ENCODE results near the gene XXYLT1.

The XXYLT1 gene

GRCh38 chr3:195256639-195257453 lies 14.1 kb downstream of the XXYLT1 start:
- H3K4me1 ChIP-seq (ENCODE audit: control insufficient read depth, insufficient read depth, low read length), result peaks cover 21% of the 10 kb centered on the region
- no peaks in the 10 kb centered on the region for H3K9me3 ChIP-seq (replicated peaks; ENCODE audit: low read length)
- H3K27me3 ChIP-seq (ENCODE audit: control insufficient read depth, insufficient read depth, low read length), result no peaks in the 10 kb centered on the region
- no peaks in the 10 kb centered on the region for H3K36me3 ChIP-seq (ENCODE audit: insufficient read depth, low read length)
- H3K9ac ChIP-seq (ENCODE audit: low read depth, low read length), result no peak overlapping the region
- no peak overlapping the region for H3K4me2 ChIP-seq (ENCODE audit: low read length)
- H3K4me3 ChIP-seq (ENCODE audit: low read length), result no peak overlapping the region

GRCh38 chr3:195255571-195256501 lies 15.1 kb downstream of the XXYLT1 start:
- H3K9me3 ChIP-seq (replicated peaks; ENCODE audit: low read length), result no peaks in the 10 kb centered on the region
- no peaks in the 10 kb centered on the region for H3K36me3 ChIP-seq (ENCODE audit: insufficient read depth, low read length)
- no peak overlapping the region for H3K4me2 ChIP-seq (ENCODE audit: low read length)
- H3K4me1 ChIP-seq (ENCODE audit: control insufficient read depth, insufficient read depth, low read length), result peaks cover 21% of the 10 kb centered on the region
- H3K9ac ChIP-seq (ENCODE audit: low read depth, low read length), result no peak overlapping the region
- no peak overlapping the region for H3K4me3 ChIP-seq (ENCODE audit: low read length)
- no peaks in the 10 kb centered on the region for H3K27me3 ChIP-seq (ENCODE audit: control insufficient read depth, insufficient read depth, low read length)

GRCh38 chr3:195255176-195255500 lies 15.8 kb downstream of the XXYLT1 start:
- no peak overlapping the region for H3K9ac ChIP-seq (ENCODE audit: low read depth, low read length)
- no peaks in the 10 kb centered on the region for H3K9me3 ChIP-seq (replicated peaks; ENCODE audit: low read length)
- no peaks in the 10 kb centered on the region for H3K36me3 ChIP-seq (ENCODE audit: insufficient read depth, low read length)
- peaks cover 17% of the 10 kb centered on the region for H3K4me1 ChIP-seq (ENCODE audit: control insufficient read depth, insufficient read depth, low read length)
- H3K4me3 ChIP-seq (ENCODE audit: low read length), result no peak overlapping the region
- H3K4me2 ChIP-seq (ENCODE audit: low read length), result no peak overlapping the region
- H3K27me3 ChIP-seq (ENCODE audit: control insufficient read depth, insufficient read depth, low read length), result no peaks in the 10 kb centered on the region

- H3K9ac ChIP-seq (ENCODE audit: low read depth, low read length), result no peak overlapping the region
- H3K4me2 ChIP-seq (ENCODE audit: low read length), result no peak overlapping the region
- peaks cover 16% of the 10 kb centered on the region for H3K4me1 ChIP-seq (ENCODE audit: control insufficient read depth, insufficient read depth, low read length)
- H3K36me3 ChIP-seq (ENCODE audit: insufficient read depth, low read length), result no peaks in the 10 kb centered on the region
- no peaks in the 10 kb centered on the region for H3K27me3 ChIP-seq (ENCODE audit: control insufficient read depth, insufficient read depth, low read length)
- H3K9me3 ChIP-seq (replicated peaks; ENCODE audit: low read length), result no peaks in the 10 kb centered on the region
- no peak overlapping the region for H3K4me3 ChIP-seq (ENCODE audit: low read length)
These were observed 16.3 kb downstream of the XXYLT1 start for GRCh38 chr3:195254454-195255175.

GRCh38 chr3:195253923-195254432 lies 17.0 kb downstream of the XXYLT1 start:
- Histone ChIP-seq H3K27me3 (ENCODE audit: control insufficient read depth, insufficient read depth, low read length) (no peaks in the 10 kb centered on the region), H3K4me3 (ENCODE audit: low read length) (no peak overlapping the region), H3K36me3 (ENCODE audit: insufficient read depth, low read length) (no peaks in the 10 kb centered on the region), H3K4me2 (ENCODE audit: low read length) (no peak overlapping the region), H3K9me3 (replicated peaks; ENCODE audit: low read length) (no peaks in the 10 kb centered on the region), H3K9ac (ENCODE audit: low read depth, low read length) (no peak overlapping the region), H3K4me1 (ENCODE audit: control insufficient read depth, insufficient read depth, low read length) (peaks cover 10% of the 10 kb centered on the region)

- Histone ChIP-seq H3K4me2 (ENCODE audit: low read length) (no peak overlapping the region), H3K9me3 (replicated peaks; ENCODE audit: low read length) (no peaks in the 10 kb centered on the region), H3K36me3 (ENCODE audit: insufficient read depth, low read length) (no peaks in the 10 kb centered on the region), H3K4me1 (ENCODE audit: control insufficient read depth, insufficient read depth, low read length) (peaks cover 10% of the 10 kb centered on the region), H3K27me3 (ENCODE audit: control insufficient read depth, insufficient read depth, low read length) (no peaks in the 10 kb centered on the region), H3K9ac (ENCODE audit: low read depth, low read length) (no peak overlapping the region), H3K4me3 (ENCODE audit: low read length) (no peak overlapping the region)
These were observed 19.5 kb downstream of the XXYLT1 start for GRCh38 chr3:195251336-195252065.

- peaks cover 13% of the 10 kb centered on the region for H3K4me1 ChIP-seq (ENCODE audit: control insufficient read depth, insufficient read depth, low read length)
- no peak overlapping the region for H3K4me3 ChIP-seq (ENCODE audit: low read length)
- no peak overlapping the region for H3K4me2 ChIP-seq (ENCODE audit: low read length)
- H3K36me3 ChIP-seq (ENCODE audit: insufficient read depth, low read length), result no peaks in the 10 kb centered on the region
- no peaks in the 10 kb centered on the region for H3K9me3 ChIP-seq (replicated peaks; ENCODE audit: low read length)
- H3K9ac ChIP-seq (ENCODE audit: low read depth, low read length), result no peak overlapping the region
- no peaks in the 10 kb centered on the region for H3K27me3 ChIP-seq (ENCODE audit: control insufficient read depth, insufficient read depth, low read length)
These were observed 20.3 kb downstream of the XXYLT1 start for GRCh38 chr3:195250473-195251251.

- H3K9me3 ChIP-seq (replicated peaks; ENCODE audit: low read length), result no peaks in the 10 kb centered on the region
- H3K4me2 ChIP-seq (ENCODE audit: low read length), result no peak overlapping the region
- H3K27me3 ChIP-seq (ENCODE audit: control insufficient read depth, insufficient read depth, low read length), result no peaks in the 10 kb centered on the region
- H3K4me3 ChIP-seq (ENCODE audit: low read length), result no peak overlapping the region
- H3K36me3 ChIP-seq (ENCODE audit: insufficient read depth, low read length), result no peaks in the 10 kb centered on the region
- H3K4me1 ChIP-seq (ENCODE audit: control insufficient read depth, insufficient read depth, low read length), result peaks cover 13% of the 10 kb centered on the region
- H3K9ac ChIP-seq (ENCODE audit: low read depth, low read length), result no peak overlapping the region
These were observed 21.0 kb downstream of the XXYLT1 start for GRCh38 chr3:195249858-195250464.

- Histone ChIP-seq H3K9ac (ENCODE audit: low read depth, low read length) (no peak overlapping the region), H3K9me3 (replicated peaks; ENCODE audit: low read length) (no peaks in the 10 kb centered on the region), H3K27me3 (ENCODE audit: control insufficient read depth, insufficient read depth, low read length) (no peaks in the 10 kb centered on the region), H3K36me3 (ENCODE audit: insufficient read depth, low read length) (no peaks in the 10 kb centered on the region), H3K4me1 (ENCODE audit: control insufficient read depth, insufficient read depth, low read length) (peaks cover 13% of the 10 kb centered on the region), H3K4me3 (ENCODE audit: low read length) (no peak overlapping the region), H3K4me2 (ENCODE audit: low read length) (no peak overlapping the region)
These were observed 21.7 kb downstream of the XXYLT1 start for GRCh38 chr3:195249057-195249770.

Measured in skeletal muscle satellite cell (primary cell).